A549 (cell line): ENCODE results near the gene PRKCE.

Experiments
- CEBPB ChIP-seq, 2 experiments: fragments of >200 bp in 1 of 2; sonication (Bioruptor Twin) in 1 of 2; formaldehyde crosslinking in 1 of 2; IDR thresholded peaks; 2 replicates each; pipeline ENCODE4 v1.6.1; 2012 to 2016
- MAZ ChIP-seq: fragments of 150-350 bp; IDR thresholded peaks from 2 replicates; pipeline ENCODE4 v1.6.1; 2014; ENCODE audit warnings: antibody characterized with exemption, low read depth, low read length, borderline replicate concordance
- RARB ChIP-seq: fragments of 250-450 bp; sonication (Bioruptor Pico); IDR thresholded peaks from 2 replicates; pipeline ENCODE4 v1.8.0; 2021; ENCODE audit warnings: mild to moderate bottlenecking, moderate library complexity
- TF ChIP-seq, protein P1 (sequence below): fragments of >200 bp; sonication (Bioruptor Twin); formaldehyde crosslinking; IDR thresholded peaks from 3 replicates; pipeline ENCODE4 v1.5.1; 2016

DNA sequence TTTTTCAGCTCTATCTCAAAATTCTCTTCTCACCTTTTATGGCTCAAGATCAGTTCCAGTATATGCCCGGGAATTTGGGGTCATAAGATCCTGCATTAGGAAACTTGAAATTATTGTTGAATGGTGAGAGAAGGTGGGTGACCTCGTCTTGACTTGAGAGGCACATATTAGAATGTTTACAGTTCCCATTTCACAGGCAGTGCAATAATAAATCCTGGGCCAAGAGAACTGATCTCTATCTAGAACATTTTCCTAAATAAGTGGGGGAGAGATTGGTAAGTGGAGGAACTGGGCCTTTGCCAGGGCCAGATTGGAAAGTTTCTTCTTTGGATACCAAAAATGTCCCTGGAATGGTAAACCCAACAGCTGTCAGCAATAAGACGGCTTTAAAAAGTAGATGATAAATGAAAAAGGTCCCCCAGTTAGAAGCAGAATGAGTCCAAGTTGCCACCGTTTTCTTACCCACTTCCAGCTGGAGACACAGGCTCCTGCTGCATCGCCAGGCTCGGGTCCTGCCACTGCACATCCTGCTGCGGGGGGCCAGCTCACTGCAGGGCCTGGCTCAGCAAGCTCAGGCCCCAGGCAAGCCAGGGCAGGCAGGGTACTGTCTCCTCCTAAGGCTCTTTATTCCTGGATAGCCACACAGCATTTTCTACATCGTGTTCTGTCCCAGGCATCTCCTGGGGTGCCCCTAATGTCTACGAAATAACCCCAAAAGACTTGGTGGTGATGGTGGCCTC is 519.3 kb downstream of the PRKCE start:
- no peak for TF ChIP-seq RARB (CRISPR knock-in tag)
- no peak for TF ChIP-seq CEBPB (IDR thresholded peaks at IDR 0.05)
- TF ChIP-seq MAZ, result no peak
- TF ChIP-seq, protein P1, sequence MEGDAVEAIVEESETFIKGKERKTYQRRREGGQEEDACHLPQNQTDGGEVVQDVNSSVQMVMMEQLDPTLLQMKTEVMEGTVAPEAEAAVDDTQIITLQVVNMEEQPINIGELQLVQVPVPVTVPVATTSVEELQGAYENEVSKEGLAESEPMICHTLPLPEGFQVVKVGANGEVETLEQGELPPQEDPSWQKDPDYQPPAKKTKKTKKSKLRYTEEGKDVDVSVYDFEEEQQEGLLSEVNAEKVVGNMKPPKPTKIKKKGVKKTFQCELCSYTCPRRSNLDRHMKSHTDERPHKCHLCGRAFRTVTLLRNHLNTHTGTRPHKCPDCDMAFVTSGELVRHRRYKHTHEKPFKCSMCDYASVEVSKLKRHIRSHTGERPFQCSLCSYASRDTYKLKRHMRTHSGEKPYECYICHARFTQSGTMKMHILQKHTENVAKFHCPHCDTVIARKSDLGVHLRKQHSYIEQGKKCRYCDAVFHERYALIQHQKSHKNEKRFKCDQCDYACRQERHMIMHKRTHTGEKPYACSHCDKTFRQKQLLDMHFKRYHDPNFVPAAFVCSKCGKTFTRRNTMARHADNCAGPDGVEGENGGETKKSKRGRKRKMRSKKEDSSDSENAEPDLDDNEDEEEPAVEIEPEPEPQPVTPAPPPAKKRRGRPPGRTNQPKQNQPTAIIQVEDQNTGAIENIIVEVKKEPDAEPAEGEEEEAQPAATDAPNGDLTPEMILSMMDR, result no peak
